B cell (primary cell): Measurements from ENCODE around the gene GART.

Experiments
- EZH2 ChIP-seq: IDR thresholded peaks from 2 replicates; pipeline ENCODE4 v1.6.1; 2012; ENCODE audit warnings: borderline replicate concordance, low read depth, mild to moderate bottlenecking, moderate library complexity, low read length; ENCODE audit not compliant: insufficient read depth, poor library complexity, severe bottlenecking
- TF ChIP-seq, protein P1 (sequence below): fragments of 200-600 bp; IDR thresholded peaks from one replicate; pipeline ENCODE4 v1.8.0; 2022; ENCODE audit warnings: antibody characterized with exemption, mild to moderate bottlenecking

DNA sequence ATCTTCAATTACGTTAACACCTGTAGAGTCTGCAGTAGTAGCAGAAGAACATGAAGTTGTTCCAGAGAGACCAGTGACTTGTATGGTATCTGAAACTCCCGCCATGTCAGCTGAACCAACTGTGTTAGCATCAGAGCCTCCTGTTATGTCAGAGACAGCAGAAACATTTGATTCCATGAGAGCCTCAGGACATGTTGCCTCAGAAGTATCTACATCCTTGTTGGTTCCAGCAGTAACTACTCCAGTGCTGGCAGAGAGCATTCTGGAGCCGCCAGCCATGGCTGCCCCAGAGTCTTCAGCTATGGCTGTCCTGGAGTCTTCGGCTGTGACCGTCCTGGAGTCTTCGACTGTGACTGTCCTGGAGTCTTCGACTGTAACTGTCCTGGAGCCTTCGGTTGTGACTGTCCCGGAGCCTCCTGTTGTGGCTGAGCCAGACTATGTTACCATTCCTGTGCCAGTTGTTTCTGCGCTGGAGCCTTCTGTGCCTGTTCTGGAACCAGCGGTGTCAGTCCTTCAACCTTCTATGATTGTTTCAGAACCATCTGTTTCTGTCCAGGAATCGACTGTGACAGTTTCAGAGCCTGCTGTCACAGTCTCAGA, 11.2 kb upstream of the GART start:
- TF ChIP-seq, protein P1, sequence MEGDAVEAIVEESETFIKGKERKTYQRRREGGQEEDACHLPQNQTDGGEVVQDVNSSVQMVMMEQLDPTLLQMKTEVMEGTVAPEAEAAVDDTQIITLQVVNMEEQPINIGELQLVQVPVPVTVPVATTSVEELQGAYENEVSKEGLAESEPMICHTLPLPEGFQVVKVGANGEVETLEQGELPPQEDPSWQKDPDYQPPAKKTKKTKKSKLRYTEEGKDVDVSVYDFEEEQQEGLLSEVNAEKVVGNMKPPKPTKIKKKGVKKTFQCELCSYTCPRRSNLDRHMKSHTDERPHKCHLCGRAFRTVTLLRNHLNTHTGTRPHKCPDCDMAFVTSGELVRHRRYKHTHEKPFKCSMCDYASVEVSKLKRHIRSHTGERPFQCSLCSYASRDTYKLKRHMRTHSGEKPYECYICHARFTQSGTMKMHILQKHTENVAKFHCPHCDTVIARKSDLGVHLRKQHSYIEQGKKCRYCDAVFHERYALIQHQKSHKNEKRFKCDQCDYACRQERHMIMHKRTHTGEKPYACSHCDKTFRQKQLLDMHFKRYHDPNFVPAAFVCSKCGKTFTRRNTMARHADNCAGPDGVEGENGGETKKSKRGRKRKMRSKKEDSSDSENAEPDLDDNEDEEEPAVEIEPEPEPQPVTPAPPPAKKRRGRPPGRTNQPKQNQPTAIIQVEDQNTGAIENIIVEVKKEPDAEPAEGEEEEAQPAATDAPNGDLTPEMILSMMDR: no peak
- TF ChIP-seq EZH2: no peak
